ENCODE data around the gene RAC3.

RAC3 gene

DNA sequence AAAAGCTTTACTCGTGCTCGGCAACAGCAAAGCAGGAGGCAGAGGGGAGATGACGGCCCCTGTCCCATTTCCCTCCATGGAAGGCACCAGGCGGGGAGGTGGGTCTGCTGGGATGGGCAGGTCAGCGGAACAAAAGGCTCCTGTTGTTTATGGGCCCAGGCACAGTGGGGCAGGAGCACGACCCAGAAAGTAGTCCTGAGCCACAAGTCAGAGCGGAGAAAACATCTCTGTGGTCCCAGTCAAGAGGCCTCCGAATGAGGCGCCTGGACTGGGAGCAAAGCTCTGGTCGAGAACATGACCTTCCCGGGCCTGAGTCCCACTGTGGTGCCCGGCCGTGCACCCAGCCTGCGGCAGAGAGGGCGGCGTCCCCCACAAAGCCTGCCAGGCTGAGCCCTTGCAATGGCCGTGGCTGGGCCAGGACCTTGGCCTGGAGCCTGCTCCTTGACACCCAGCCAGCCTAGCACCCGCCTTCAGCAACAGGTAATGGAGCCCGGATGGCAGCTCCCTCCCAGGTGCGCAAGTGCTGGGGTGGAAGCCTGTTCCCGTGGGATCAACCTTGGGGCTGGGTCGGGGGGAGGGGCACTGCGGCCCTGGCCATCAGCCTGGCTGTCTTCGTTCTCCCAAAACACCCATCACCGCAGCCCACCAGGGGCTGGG, 16.6 kb downstream of the RAC3 start:
- TF ChIP-seq, protein P1, sequence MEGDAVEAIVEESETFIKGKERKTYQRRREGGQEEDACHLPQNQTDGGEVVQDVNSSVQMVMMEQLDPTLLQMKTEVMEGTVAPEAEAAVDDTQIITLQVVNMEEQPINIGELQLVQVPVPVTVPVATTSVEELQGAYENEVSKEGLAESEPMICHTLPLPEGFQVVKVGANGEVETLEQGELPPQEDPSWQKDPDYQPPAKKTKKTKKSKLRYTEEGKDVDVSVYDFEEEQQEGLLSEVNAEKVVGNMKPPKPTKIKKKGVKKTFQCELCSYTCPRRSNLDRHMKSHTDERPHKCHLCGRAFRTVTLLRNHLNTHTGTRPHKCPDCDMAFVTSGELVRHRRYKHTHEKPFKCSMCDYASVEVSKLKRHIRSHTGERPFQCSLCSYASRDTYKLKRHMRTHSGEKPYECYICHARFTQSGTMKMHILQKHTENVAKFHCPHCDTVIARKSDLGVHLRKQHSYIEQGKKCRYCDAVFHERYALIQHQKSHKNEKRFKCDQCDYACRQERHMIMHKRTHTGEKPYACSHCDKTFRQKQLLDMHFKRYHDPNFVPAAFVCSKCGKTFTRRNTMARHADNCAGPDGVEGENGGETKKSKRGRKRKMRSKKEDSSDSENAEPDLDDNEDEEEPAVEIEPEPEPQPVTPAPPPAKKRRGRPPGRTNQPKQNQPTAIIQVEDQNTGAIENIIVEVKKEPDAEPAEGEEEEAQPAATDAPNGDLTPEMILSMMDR (IDR thresholded peaks at IDR 0.05) = no peak

DNA sequence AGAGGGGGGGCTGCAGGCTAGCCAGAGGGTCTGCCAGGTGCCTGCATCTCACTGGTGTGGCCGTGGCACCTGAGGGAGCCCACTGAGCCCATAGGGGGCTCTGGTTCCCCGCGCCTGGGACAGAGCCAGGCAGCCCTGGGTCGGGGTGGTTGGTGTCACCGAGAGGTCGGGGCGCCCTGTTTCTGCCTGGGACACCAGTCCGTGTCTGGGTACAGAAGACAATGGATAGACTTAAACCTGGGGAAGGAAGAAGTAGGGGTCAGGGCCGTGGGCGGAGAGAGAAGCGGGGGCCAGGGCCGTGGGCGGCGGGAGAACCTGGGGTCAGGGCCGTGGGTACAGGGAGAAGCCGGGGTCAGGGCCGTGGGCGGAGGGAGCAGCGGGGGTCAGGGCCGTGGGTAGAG, 17.1 kb downstream of the RAC3 start:
- TF ChIP-seq, protein P1 (IDR thresholded peaks at IDR 0.05) = no peak

DNA sequence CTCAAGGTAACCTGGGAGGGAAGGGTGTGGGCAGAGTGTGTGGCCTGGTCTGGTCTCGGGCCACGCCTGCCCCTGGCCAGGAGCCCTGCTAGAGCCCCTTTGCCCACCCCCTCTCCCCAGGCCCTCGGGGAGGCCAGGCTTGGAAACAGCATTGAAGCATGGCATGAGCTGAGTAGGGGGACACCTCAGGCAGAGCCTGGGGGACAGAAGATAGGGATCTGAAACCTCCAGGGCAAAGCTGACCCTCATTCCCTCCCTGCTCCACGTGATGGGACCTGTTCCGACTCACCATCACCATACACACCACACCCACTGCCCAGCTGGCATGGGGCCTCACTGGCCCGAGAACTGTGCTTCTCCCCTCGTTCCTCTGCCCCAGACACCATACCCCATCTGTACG, 17.6 kb downstream of the RAC3 start:
- TF ChIP-seq, protein P1 (IDR thresholded peaks at IDR 0.05) = no peak

DNA sequence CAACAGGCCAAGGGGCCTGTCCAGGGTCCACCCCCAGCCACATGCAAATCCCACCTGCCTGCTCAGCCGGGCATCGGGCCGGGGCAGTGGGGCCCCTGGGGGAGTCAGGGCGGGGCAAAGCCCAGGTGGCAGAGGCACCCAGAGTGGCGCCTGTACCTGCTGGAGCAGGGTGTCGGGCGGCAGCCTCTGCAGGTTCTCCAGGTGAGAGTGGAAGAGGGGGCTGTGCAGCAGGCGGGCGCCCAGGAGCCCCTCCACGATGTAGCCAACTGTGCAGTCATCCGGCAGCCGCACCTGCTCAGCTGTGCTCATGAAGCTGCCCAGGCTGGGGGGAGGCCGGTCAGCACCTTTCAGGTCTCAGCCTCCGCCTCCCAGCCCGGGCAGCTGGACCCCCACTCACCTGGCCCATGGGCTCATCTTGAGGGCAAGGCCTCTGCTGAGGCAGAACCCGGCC, 18.1 kb downstream of the RAC3 start:
- TF ChIP-seq, protein P1 (IDR thresholded peaks at IDR 0.05) = no peak

DNA sequence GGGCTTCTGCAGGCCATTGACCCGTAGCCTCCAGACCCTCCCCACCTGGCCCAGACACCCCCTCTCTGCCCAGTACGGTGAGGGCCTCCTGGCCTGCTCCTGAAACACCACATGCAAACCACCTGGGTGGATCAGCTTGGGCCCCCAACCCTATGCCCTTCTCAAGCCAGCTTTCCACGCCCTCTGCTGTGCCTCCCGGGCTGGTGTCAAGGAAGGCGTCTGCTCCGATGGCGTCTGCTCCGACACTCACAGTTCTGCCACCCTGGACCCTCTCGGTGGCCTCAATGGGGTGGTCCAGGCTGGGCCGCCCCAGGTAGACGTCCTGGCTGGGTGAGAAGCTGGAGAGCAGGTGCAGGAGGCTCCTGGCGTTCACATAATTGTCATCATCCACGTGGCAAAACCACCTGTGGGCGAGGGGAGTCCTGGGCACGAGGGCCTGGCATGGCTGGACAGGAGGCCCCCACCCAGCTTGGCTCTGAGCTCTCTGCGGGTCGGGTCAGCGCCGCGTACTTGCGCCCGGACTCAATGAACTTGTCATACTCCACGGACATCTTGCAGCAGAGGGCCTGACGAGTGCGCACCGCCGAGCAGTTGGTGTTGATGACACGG, 18.8 kb downstream of the RAC3 start:
- TF ChIP-seq, protein P1 (IDR thresholded peaks at IDR 0.05) = no peak

DNA sequence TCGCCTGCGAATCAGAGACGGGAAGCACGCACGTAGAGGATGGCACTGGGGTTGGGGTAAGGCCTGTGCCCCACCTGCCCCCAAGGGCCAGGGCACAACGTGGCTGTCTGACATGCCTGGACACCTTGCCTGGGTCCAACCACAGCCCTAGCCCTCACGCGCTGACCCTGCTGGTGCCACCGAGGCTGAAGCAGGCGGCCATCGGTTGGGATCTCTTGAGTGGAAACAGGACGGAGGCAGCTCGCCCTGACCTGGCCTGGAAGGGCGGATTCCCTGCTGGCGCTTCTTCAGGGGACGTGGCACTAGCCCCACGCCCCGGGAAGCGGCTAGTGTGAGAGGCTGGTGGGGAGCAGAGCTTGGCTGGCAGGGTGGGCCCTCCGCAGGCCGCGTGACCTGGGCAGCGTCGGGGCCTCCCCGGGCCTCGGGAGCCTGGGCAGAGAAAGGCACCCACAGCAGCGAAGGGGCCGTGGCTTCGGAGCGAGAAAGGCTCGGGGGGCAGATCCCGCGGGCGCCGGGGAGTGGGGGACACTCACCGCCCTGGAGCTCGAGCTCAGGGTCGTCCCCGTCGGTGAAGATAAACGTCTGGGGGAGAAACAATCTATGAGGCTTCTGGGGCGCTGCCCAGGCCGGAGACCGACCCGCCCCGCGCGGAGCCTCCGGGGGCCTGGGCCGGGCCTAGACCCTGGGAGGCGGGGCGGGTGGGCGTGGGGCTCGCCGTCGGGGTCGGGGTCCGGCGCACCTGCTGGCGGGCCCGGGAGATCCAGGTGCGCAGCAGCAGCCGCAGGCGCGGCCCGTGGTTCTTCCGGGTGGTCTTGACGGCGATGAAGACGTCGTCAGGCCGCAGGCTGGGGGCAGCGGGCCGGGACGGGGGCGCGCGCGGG, 19.5 kb downstream of the RAC3 start:
- TF ChIP-seq, protein P1 (IDR thresholded peaks at IDR 0.05) = no peak

DNA sequence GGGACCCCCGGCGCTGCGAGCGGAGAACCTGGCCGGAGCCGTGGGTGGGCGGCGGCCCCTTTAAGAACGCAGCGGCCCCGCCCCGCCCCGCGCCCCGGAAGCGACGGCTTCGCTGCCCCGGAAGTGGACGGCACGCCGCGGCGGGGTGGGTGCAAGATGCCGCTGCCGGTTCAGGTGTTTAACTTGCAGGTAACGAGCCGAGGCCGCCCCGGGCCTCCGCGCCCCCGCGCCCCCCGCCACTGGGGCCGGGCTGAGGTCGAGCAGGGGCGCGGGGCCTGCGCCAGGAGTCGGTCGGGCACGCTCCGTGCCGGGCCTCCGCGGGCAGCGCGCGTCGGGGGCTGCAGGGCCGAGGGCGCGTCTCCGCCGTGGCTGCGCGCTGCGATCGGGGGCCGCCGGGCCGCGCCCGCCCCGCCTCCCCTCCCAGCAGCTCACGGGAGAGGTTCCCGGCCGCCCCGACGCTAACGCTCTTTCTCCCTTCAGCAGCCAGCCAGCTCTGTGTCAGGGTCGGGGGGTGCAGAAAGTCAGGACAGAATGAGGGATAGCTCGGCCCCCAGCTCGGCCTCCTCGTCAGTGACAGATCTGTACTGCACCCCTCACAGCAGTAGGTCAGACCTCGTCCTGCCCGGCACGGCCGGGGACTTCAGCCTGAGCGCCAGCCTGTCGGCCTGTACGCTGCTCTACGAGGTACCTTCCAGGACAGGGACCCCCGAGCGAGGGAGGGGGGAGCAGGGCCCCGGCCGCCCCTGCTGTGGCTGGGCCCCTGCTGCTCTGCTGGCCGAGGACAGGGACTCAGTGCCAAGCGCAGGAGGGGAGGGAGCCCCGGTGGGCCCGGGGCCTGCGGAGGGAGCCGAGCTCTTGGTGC, 20.5 kb downstream of the RAC3 start, which contains the start of the genes GPS1 and RFNG:
Gene GPS1, plus strand, starts transcription at position 123 of the 862 bp plus-strand sequence. Its CDS starts 34 bp downstream, at position 157.
Gene RFNG, minus strand, starts transcription at position 36 of the 862 bp plus-strand sequence. CDS start 45 bp downstream, outside the sequence.
- TF ChIP-seq, protein P1 (IDR thresholded peaks at IDR 0.05) = no peak
